Measurements from ENCODE around the gene LIN52. TPM values are rescaled to one million over a fixed set of nuclear protein-coding genes. Genes with fewer than 3 reads are reported as not detected.

Gene LIN52
- total and polyA plus RNA-seq, 2 of the 13 experiments (the other 11 are each of a cell fraction or from before 2014, with no cell fraction given): 11.4 to 23.3 TPM

Small RNA genes within 50 kb of the gene (small RNA-seq; reads per million reads assigned to genes)
- 0 reads per million in 3 experiments for gene AC006349.1 (ENCODE audit: insufficient read depth in 2 of 3, insufficient read length in 3 of 3, low read depth in 2 of 3, low replicate concordance in 1 of 3)
- 0 reads per million in 3 experiments for gene RN7SL530P (ENCODE audit: insufficient read depth in 2 of 3, insufficient read length in 3 of 3, low read depth in 2 of 3, low replicate concordance in 1 of 3)

Other genes with a start within 250 kb of the LIN52 start
- 4.3 and 5.1 TPM in 2 replicates for gene PTGR2, start 233.1 kb upstream of the LIN52 start, total RNA-seq (2016; rRNA removed; fragmentation: Illumina TruSeq; extraction: Trizol)
- gene PTGR2, start 233.1 kb upstream of the LIN52 start, polyA plus RNA-seq (2011; rRNA removed): 3.0 and 3.3 TPM in 2 replicates
- 44.3 and 55.2 TPM in 2 replicates for gene ZNF410, start 198.1 kb upstream of the LIN52 start, total RNA-seq (2016; rRNA removed; fragmentation: Illumina TruSeq; extraction: Trizol)
- gene ZNF410, start 198.1 kb upstream of the LIN52 start, polyA plus RNA-seq (2011; rRNA removed): 16.7 and 19.2 TPM in 2 replicates
- gene FAM161B, start 134.9 kb upstream of the LIN52 start, total RNA-seq (2016; rRNA removed; fragmentation: Illumina TruSeq; extraction: Trizol): 1.6 and 2.0 TPM in 2 replicates
- gene FAM161B, start 134.9 kb upstream of the LIN52 start, polyA plus RNA-seq (2011; rRNA removed): 1.6 and 2.0 TPM in 2 replicates
- 18.1 and 18.9 TPM in 2 replicates for gene COQ6, start 134.7 kb upstream of the LIN52 start, total RNA-seq (2016; rRNA removed; fragmentation: Illumina TruSeq; extraction: Trizol)
- 33.1 and 34.7 TPM in 2 replicates for gene COQ6, start 134.7 kb upstream of the LIN52 start, polyA plus RNA-seq (2011; rRNA removed)
- gene ENTPD5, start 65.7 kb upstream of the LIN52 start, total RNA-seq (2016; rRNA removed; fragmentation: Illumina TruSeq; extraction: Trizol): 20.6 and 33.8 TPM in 2 replicates
- gene ENTPD5, start 65.7 kb upstream of the LIN52 start, polyA plus RNA-seq (2011; rRNA removed): 43.3 and 58.7 TPM in 2 replicates
- gene BBOF1, start 65.6 kb upstream of the LIN52 start, total RNA-seq (2016; rRNA removed; fragmentation: Illumina TruSeq; extraction: Trizol): 2.3 and 2.4 TPM in 2 replicates
- 1.6 and 1.7 TPM in 2 replicates for gene BBOF1, start 65.6 kb upstream of the LIN52 start, polyA plus RNA-seq (2011; rRNA removed)
- gene ALDH6A1, start 503 bp upstream of the LIN52 start, total RNA-seq (2016; rRNA removed; fragmentation: Illumina TruSeq; extraction: Trizol): 49.9 and 71.6 TPM in 2 replicates
- gene ALDH6A1, start 503 bp upstream of the LIN52 start, polyA plus RNA-seq (2011; rRNA removed): 18.5 and 26.9 TPM in 2 replicates
- gene VSX2, start 154.5 kb downstream of the LIN52 start, total RNA-seq (2016; rRNA removed; fragmentation: Illumina TruSeq; extraction: Trizol): not detected in 2 replicates
- gene VSX2, start 154.5 kb downstream of the LIN52 start, polyA plus RNA-seq (2011; rRNA removed): 0.03 and 0.05 TPM in 2 replicates
- 20.4 and 47.5 TPM in 2 replicates for gene ABCD4, start 218.0 kb downstream of the LIN52 start, total RNA-seq (2016; rRNA removed; fragmentation: Illumina TruSeq; extraction: Trizol)
- gene ABCD4, start 218.0 kb downstream of the LIN52 start, polyA plus RNA-seq (2011; rRNA removed): 50.5 and 54.8 TPM in 2 replicates

Measured in HepG2 (cell line).